HepG2 (cell line): ENCODE data around the gene EZH1. TPM values are rescaled to one million over a fixed set of nuclear protein-coding genes. Genes with fewer than 3 reads are reported as not detected.

Experiments
- BCLAF1 ChIP-seq: fragments of 450-650 bp; IDR thresholded peaks from 2 replicates; pipeline ENCODE4 v1.6.1; 2017; ENCODE audit warnings: mild to moderate bottlenecking
- CEBPB ChIP-seq: IDR thresholded peaks from 2 replicates; pipeline ENCODE4 v1.6.1; 2011; ENCODE audit warnings: low read depth, low read length, improper control_type of control experiment, borderline replicate concordance
- FLYWCH1 ChIP-seq: sonication (generic); formaldehyde crosslinking; IDR thresholded peaks from 2 replicates; pipeline ENCODE4 v1.8.1; 2023; ENCODE audit warnings: mild to moderate bottlenecking, missing genetic modification reagents
- GABPB1 ChIP-seq: IDR thresholded peaks from 2 replicates; pipeline ENCODE4 v1.6.1; 2016; ENCODE audit warnings: mild to moderate bottlenecking, missing genetic modification reagents, moderate library complexity, missing compliant biosample characterization
- GATAD2A ChIP-seq: IDR thresholded peaks from 2 replicates; pipeline ENCODE4 v1.6.1; 2016
- HNRNPUL1 ChIP-seq: fragments of 200-400 bp; formaldehyde crosslinking; IDR thresholded peaks from 2 replicates; pipeline ENCODE4 v1.6.1; 2017; ENCODE audit warnings: low read depth, mild to moderate bottlenecking, low read length, moderate library complexity
- NKX3-1 ChIP-seq: sonication (generic); formaldehyde crosslinking; IDR thresholded peaks from 2 replicates; pipeline ENCODE4 v1.5.0; 2020; ENCODE audit warnings: missing genetic modification reagents
- PRPF4 ChIP-seq: fragments of 200-400 bp; formaldehyde crosslinking; IDR thresholded peaks from 2 replicates; pipeline ENCODE4 v1.6.1; 2016; ENCODE audit warnings: low read length, low read depth; ENCODE audit not compliant: poor library complexity, severe bottlenecking
- SMAD1 ChIP-seq: sonication (generic); formaldehyde crosslinking; IDR thresholded peaks from 2 replicates; pipeline ENCODE4 v1.4.0; 2020; ENCODE audit warnings: missing genetic modification reagents, low read depth, mild to moderate bottlenecking, borderline replicate concordance
- TP53 ChIP-seq: sonication (generic); formaldehyde crosslinking; conservative IDR thresholded peaks from 2 replicates; pipeline ENCODE4 v1.4.0; 2020; ENCODE audit warnings: missing genetic modification reagents
- ZNF350 ChIP-seq: sonication (generic); formaldehyde crosslinking; IDR thresholded peaks from 2 replicates; pipeline ENCODE4 v1.4.0; 2020; ENCODE audit warnings: mild to moderate bottlenecking, low read depth, missing genetic modification reagents, borderline replicate concordance
- ZNF501 ChIP-seq: sonication (generic); formaldehyde crosslinking; IDR thresholded peaks from 2 replicates; pipeline ENCODE4 v1.5.1; 2020; ENCODE audit warnings: mild to moderate bottlenecking, moderate library complexity, missing genetic modification reagents
- ZNF572 ChIP-seq: sonication (generic); formaldehyde crosslinking; IDR thresholded peaks from 2 replicates; pipeline ENCODE4 v1.5.1; 2020; ENCODE audit warnings: mild to moderate bottlenecking, missing genetic modification reagents
- ZNF644 ChIP-seq: IDR thresholded peaks from 2 replicates; pipeline ENCODE4 v1.6.1; 2016; ENCODE audit warnings: low read depth
- ZSCAN12 ChIP-seq: sonication (generic); formaldehyde crosslinking; IDR thresholded peaks from 2 replicates; pipeline ENCODE4 v1.9.0; 2021; ENCODE audit warnings: mild to moderate bottlenecking, missing genetic modification reagents
- polyA plus RNA-seq, 8 experiments: library from polyadenylated mRNA; depleted of rRNA in 3 of 8; stranded (reverse) in 7 of 8; unstranded in 1 of 8; fragments of >200 nt; fragmentation: Illumina TruSeq in 4 of 8; extraction: Trizol in 4 of 8; gene quantifications; 2 replicates each; pipeline versions ENCODE4 v1.2.1 to v1.2.3, GENCODE V29; 2011 to 2016; ENCODE audit warnings: low read depth in 4 of 8, missing spikeins in 1 of 8, mixed read lengths in 1 of 8; ENCODE audit not compliant: insufficient read depth in 1 of 8
- total RNA-seq, 5 experiments: library from RNA; depleted of rRNA; stranded (reverse); fragments of >200 nt; fragmentation: Illumina TruSeq; extraction: Trizol; gene quantifications; 2 replicates each; pipeline ENCODE4 v1.2.3, GENCODE V29; 2016; ENCODE audit warnings: low read depth in 1 of 5
- TF ChIP-seq, protein P1 (sequence below): sonication (generic); formaldehyde crosslinking; IDR thresholded peaks from 2 replicates; pipeline ENCODE4 v1.8.0; 2022; ENCODE audit warnings: mild to moderate bottlenecking, missing genetic modification reagents
- TF ChIP-seq, protein P2 (sequence below): IDR thresholded peaks from 2 replicates; pipeline ENCODE4 v1.6.1; 2016; ENCODE audit warnings: mild to moderate bottlenecking
- TF ChIP-seq, protein P3 (sequence below): sonication (generic); formaldehyde crosslinking; IDR thresholded peaks from 2 replicates; pipeline ENCODE4 v1.4.0; 2020; ENCODE audit warnings: mild to moderate bottlenecking, missing genetic modification reagents
- TF ChIP-seq, protein P4 (sequence below): sonication (generic); formaldehyde crosslinking; conservative IDR thresholded peaks from 2 replicates; pipeline ENCODE4 v1.4.0; 2020; ENCODE audit warnings: missing genetic modification reagents
- TF ChIP-seq, protein P5 (sequence below): sonication (generic); formaldehyde crosslinking; IDR thresholded peaks from 2 replicates; pipeline ENCODE4 v1.5.1; 2020; ENCODE audit warnings: missing genetic modification reagents, mild to moderate bottlenecking, borderline replicate concordance

EZH1 gene
- total and polyA plus RNA-seq, 2 of the 13 experiments (the other 11 are each of a cell fraction or from before 2014, with no cell fraction given) = 11.6 to 24.0 TPM

- TF ChIP-seq BCLAF1 (no peak), ZNF350 (no peak; the same call in 1 of the 2 replicates), ZNF501 (CRISPR knock-in tag) (peak; percentile 79), NKX3-1 (CRISPR knock-in tag) (peak; percentile 42; the same call in 1 of the 2 replicates), FLYWCH1 (CRISPR knock-in tag) (0 out of 2 replicates have a peak, but pooled peaks have one; percentile 62), GABPB1 (peak; percentile 55; the same call in 1 of the 2 replicates), ZSCAN12 (CRISPR knock-in tag) (no peak), PRPF4 (no peak), GATAD2A (CRISPR knock-in tag) (no peak), CEBPB (no peak), ZNF644 (CRISPR knock-in tag) (no peak), TP53 (no peak), ZNF572 (CRISPR knock-in tag) (0 out of 2 replicates have a peak, but pooled peaks have one; percentile 22), HNRNPUL1 (no peak), SMAD1 (CRISPR knock-in tag) (no peak)
- TF ChIP-seq, protein P1, sequence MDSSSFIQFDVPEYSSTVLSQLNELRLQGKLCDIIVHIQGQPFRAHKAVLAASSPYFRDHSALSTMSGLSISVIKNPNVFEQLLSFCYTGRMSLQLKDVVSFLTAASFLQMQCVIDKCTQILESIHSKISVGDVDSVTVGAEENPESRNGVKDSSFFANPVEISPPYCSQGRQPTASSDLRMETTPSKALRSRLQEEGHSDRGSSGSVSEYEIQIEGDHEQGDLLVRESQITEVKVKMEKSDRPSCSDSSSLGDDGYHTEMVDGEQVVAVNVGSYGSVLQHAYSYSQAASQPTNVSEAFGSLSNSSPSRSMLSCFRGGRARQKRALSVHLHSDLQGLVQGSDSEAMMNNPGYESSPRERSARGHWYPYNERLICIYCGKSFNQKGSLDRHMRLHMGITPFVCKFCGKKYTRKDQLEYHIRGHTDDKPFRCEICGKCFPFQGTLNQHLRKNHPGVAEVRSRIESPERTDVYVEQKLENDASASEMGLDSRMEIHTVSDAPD = no peak
- TF ChIP-seq, protein P2, sequence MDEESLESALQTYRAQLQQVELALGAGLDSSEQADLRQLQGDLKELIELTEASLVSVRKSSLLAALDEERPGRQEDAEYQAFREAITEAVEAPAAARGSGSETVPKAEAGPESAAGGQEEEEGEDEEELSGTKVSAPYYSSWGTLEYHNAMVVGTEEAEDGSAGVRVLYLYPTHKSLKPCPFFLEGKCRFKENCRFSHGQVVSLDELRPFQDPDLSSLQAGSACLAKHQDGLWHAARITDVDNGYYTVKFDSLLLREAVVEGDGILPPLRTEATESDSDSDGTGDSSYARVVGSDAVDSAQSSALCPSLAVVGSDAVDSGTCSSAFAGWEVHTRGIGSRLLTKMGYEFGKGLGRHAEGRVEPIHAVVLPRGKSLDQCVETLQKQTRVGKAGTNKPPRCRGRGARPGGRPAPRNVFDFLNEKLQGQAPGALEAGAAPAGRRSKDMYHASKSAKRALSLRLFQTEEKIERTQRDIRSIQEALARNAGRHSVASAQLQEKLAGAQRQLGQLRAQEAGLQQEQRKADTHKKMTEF (CRISPR knock-in tag) = no peak; the same call in 1 of the 2 replicates
- TF ChIP-seq, protein P3, sequence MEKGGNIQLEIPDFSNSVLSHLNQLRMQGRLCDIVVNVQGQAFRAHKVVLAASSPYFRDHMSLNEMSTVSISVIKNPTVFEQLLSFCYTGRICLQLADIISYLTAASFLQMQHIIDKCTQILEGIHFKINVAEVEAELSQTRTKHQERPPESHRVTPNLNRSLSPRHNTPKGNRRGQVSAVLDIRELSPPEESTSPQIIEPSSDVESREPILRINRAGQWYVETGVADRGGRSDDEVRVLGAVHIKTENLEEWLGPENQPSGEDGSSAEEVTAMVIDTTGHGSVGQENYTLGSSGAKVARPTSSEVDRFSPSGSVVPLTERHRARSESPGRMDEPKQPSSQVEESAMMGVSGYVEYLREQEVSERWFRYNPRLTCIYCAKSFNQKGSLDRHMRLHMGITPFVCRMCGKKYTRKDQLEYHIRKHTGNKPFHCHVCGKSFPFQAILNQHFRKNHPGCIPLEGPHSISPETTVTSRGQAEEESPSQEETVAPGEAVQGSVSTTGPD (CRISPR knock-in tag) = no peak
- TF ChIP-seq, protein P4, sequence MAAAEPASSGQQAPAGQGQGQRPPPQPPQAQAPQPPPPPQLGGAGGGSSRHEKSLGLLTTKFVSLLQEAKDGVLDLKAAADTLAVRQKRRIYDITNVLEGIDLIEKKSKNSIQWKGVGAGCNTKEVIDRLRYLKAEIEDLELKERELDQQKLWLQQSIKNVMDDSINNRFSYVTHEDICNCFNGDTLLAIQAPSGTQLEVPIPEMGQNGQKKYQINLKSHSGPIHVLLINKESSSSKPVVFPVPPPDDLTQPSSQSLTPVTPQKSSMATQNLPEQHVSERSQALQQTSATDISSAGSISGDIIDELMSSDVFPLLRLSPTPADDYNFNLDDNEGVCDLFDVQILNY (CRISPR knock-in tag) = no peak
- TF ChIP-seq, protein P5, sequence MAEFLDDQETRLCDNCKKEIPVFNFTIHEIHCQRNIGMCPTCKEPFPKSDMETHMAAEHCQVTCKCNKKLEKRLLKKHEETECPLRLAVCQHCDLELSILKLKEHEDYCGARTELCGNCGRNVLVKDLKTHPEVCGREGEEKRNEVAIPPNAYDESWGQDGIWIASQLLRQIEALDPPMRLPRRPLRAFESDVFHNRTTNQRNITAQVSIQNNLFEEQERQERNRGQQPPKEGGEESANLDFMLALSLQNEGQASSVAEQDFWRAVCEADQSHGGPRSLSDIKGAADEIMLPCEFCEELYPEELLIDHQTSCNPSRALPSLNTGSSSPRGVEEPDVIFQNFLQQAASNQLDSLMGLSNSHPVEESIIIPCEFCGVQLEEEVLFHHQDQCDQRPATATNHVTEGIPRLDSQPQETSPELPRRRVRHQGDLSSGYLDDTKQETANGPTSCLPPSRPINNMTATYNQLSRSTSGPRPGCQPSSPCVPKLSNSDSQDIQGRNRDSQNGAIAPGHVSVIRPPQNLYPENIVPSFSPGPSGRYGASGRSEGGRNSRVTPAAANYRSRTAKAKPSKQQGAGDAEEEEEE (CRISPR knock-in tag) = no peak
These were observed 68.3 kb downstream of the EZH1 start, which contains the start of gene PLEKHH3 (continued) for GRCh38 chr17:42676424-42677011.
